GM21360 (cell line): Measurements from ENCODE around the gene FGF9.

Experiments
- ATAC-seq: cut with Tn5 transposase; IDR thresholded peaks from one replicate; pipeline ENCODE4 v1.9.1; 2021; ENCODE audit warnings: mild to moderate bottlenecking, moderate library complexity; ENCODE audit not compliant: unreplicated experiment

The FGF9 gene

DNA sequence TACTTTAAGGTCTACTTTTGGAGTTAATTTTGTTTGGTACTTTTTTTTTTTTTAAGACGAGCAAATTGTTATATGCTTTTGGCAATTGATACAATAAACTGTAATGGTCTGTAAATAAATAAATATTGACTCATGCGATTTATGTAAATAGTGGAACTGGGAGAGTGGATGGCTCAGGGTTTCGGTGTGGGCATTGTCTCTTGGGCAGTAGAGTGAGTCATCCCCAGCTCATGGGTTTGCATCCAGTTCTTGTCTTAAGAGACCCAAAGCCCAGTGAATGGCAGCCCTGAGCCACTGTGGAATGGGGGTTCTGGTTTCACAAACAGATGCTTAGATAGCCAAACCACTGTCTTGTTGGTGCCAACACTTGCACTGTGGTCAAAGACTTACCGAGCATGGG, 33.0 kb downstream of the FGF9 start:
- no peak for ATAC-seq

DNA sequence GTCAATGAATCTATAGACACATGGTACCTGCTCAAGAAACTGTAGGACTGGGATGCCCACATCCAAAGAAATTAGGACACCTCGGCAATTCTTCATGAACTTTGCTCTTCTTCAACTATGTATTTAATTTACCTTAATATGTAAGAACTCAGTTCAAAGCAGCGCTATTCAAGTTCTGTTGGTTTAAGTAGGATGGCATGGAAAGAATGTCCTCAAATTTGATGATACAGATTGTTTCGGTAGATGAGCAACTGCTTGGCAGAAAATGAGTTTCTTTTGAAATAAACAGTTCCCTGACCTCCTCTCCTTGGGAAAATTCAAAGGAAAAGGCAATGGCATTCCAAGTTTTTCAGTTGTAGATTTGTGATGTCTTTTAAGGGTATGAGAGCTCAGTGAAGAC, 36.7 kb downstream of the FGF9 start:
- ATAC-seq, result no peak

DNA sequence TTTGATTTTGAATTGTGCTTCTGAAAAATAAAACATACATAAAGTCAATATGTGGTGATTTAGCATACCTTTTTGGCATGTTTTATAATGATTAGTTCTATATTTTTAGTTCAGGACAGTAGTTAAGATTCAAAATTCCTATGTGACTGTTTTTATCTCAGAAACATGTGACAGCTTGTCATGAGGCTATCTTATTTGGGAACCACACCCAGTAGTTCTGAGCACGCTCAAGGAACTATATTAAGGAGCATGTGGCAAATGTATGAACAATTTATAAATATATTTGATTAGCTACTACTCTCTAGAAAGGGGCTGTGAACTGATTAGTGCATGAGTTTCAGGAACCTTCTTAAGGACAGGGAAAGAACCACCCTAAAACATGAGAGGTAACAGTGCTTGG, 38.8 kb downstream of the FGF9 start:
- ATAC-seq, result no peak

DNA sequence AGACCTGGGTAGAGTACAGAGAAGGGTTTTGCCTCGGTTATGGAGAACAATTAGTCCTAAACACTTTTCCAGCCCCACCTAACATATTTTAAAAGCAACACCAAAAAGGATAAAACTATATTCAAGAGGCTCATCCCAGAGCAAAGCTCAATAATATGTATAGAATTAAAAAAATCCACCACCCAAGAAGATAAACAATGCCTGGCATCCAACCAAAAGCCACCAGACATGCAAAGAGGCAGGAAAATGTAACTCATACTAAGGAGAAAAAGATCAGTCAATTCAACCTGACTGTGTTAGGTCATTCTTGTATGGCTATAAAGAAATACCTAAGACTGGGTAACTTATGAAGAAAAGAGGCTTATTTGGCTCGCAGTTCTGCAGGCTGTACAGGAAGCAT, 39.3 kb downstream of the FGF9 start:
- no peak for ATAC-seq

DNA sequence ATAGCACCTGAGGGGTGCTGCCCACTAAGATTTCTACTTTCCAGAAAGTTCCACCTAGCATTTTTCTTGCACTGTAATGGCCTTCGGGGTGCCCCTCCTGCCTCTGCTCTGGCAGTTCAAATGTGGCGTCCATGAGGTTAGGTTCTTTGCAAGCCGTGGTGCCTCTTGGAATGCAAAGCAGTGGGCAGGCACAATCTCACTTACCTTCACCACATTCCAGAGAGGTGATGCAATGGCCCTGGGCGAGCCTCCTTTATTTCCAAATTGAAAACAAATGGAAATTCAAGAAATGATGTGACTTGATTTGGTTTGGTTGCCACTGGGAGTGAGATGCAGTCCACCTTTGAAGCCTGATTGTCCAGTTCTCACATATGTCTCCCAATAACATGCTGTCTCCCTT, 46.9 kb downstream of the FGF9 start:
- no peak for ATAC-seq

DNA sequence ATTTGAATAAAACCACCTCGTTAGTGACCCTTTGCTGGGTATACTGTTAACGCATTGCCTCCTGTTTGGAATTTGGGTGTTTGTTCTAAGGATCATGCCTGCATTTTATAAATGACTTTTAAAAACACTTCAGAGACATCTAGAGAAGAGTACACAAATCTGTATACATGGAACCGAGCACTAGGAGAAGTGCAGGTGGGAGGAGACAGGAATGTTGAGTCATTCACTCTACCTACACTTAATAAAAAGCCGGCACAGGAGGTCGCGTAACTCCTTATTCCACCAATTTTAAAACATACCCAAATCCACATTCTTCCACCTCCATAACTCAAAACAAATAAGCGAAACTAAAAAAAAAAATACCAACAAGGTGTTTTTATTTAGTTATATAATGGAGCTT, 48.6 kb downstream of the FGF9 start:
- ATAC-seq, result no peak

DNA sequence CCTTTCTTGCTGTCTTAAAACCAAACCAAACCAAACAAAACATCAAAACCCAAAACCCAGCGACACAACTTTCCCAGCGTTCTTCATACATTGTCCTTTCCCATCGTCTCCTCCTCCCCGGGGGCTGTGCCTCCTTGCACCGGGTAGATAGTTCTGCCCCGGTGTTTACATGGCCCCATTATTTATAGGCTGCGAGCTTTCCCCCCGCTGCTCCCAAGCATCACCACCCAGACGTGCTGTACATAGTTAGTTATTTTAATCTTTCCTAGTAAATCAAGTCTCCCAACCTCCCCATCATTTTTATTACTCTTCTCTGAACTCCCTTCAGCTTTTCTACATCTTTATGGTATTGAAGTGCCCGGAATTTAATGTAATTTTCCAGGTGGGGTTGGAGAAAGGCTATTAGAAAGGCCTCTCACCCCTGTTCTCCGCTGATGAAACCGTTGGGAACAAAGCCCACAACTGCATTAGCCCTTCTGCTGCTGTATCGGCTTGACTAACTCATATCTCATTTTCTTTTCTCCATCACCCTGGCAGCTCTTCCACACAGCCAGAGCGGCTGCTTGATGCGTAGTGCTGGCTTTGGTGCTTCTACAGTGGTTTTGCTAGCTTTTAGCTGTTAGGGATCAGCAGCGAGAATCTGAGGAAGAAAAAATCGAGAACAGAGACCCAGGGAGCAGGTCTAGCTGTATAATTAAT, 53.1 kb downstream of the FGF9 start:
- no peak for ATAC-seq

DNA sequence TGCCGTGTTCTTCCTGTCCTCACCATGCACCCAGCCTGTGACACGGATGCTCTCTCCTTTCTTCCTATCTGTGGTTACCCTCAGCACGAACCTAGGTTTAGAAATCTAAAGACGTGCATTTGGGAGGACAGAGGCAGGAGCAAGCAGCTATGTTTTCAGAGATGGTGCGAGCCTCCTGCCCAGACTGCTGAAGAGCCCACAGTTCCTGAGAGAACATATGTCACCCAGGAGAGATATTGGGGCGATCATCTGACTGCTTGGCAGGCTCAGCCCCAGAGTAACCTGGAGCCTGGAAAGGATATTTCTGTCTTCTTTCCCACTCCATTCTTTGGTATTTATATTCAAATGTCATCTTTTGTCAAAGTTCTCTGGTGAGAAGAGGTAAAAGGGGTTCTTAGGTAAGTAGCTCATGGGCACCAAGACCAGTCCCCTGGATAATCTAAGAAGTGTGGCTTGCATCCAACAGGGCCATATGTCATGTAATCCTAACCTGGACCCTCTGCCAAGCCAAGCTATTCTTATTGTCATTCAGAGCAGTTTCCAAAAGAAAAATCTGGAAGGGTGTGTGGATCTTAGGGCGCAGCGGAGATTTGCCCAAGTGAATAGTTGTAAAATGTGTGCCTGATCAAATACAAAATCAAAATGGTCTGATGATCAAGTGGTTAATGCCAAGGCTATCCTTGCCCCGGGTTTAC, 59.5 kb downstream of the FGF9 start:
- ATAC-seq, result no peak

DNA sequence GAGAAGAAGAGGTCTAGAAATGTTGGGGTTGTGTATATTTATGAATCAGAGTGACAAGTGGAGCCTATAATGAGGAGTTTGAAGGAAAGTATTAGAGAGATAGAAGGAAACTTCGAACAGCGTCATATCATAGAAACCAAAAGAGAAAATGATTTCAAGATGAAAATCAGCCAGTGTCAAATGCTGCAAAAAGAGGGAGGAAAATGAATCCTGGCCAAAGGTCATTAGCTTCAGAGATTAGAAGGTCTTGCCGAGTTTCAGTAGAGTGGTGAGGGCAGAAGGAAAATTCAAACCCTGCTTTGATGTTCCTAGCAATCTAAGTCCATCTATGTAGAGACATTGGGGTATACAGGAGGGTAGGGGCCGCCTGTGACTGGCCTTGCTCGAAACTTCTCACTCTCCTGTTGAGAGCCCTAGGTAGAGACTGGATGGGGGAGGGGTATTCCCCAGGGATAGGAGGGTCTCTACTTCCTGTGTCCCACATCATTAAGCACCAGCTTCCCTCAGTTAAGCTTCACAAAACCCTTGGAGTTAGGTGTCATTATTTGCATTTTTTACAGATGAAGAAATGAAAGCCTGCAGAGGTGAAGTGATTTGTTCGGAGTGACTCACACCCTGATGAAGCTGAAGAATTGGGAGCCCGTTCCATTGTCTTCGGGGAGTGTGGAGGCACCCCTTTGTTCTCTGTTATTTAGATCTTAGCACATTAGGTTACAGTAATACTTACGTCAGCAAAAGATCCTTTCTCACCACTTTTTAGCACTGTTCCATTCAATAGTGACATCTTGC, 62.8 kb downstream of the FGF9 start:
- ATAC-seq, result no peak

DNA sequence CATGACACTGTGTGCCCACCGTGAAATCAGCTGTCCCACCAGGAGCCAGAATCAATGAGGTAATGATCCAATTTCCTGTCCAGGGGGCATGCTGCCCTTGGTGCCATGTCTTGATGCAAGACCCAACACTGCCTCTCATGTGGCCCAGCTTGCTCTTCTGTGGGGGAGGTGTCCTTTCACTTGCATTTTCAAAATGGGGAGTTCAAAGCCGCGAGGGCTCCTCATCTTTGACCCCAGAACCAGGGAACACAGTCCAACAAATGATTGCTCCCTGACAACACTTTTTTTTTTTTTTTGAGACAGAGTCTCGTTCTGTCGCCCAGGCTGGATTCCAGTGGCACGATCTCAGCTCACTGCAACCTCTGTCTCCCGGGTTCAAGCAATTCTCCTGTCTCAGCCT, 64.1 kb downstream of the FGF9 start:
- no peak for ATAC-seq

DNA sequence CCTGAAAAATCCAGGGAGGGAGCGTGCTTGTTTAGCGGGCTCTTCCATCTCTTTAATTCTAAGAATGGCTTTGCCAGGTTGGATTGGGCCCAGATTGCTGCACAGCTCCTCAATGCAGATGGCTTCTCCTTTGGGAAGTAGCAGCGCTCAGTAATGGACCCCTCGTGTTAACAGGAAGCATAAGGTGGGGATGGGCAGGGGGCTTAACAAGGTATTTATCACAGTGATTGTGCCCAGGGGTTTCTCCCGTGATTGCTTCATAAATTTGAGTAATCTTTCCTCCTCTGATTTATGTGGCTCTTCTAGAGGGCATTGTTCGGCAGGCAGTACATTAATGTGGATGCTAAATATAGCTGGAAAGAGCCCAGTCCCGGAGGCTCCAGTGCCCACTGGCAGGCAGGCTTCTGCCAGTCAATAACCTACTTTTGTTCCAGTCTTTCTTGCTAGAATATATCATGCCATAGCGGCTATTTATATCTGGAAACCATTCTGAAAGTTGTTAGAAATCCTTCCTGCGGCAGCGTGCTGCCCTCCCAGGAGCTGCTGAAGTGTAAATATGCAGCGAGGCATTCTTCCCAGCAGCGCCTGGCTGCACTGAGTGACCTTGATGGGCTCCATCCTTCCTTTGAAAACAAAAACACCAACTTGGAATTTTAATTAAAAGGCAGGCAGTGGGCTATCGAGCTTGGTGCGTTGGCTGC, 65.0 kb downstream of the FGF9 start:
- no peak for ATAC-seq

DNA sequence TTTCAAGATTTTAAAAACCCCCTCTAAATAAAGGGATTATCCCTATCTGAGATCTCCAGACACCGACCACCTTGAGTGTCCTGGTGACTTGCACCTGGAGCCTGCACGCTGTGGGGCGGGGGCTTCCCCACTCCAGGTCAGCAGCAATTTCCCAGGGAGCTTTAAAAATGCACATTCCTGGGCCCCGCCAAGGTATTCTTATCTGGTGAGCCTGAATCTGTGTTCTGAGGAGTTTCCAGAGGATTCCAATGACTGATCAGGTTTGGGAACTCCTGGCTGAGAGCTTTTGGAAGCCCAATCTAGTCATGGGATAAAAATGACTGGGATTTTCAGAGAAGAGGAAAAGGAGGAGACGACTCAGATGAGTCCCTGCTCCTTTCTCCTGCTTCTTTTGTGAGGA, 66.1 kb downstream of the FGF9 start:
- no peak for ATAC-seq

DNA sequence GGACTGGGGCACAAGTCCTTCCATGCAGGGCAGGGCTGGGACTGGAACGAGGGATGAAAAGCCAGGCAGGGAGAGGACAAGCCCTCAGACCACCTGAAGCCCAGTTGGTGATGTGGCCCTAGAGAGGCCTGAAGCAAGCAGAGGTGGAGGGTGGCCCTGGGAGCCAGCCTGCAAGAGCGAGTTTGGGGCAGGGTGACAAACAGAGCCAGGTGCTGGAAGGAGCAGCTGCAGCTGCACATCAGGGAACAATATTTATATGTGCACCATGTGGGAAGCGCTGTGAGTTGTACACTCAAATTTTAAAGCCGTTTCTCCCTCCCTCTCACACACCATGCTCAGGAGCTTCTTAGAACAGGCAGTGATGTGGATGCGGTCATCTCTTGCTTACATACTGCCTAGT, 67.8 kb downstream of the FGF9 start:
- ATAC-seq, result no peak

DNA sequence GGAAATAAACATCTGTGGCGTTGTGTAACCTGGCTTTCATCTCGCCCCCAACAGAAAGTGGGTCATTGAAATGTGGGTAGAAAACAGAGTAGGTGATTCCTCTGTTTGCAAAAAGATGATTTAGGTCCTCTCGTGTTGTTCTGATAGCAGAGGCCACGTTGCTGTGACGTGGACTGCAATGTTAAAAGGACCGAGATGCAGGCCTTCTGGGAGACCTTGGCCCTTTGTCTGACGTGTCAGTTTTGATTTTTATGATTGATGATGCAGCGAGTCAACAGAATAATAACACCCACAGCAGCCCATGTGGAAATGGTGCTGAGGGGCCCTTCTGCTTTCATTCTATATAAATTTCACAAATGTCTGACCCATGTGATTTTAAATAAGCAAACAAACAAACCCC, 68.9 kb downstream of the FGF9 start:
- no peak for ATAC-seq

DNA sequence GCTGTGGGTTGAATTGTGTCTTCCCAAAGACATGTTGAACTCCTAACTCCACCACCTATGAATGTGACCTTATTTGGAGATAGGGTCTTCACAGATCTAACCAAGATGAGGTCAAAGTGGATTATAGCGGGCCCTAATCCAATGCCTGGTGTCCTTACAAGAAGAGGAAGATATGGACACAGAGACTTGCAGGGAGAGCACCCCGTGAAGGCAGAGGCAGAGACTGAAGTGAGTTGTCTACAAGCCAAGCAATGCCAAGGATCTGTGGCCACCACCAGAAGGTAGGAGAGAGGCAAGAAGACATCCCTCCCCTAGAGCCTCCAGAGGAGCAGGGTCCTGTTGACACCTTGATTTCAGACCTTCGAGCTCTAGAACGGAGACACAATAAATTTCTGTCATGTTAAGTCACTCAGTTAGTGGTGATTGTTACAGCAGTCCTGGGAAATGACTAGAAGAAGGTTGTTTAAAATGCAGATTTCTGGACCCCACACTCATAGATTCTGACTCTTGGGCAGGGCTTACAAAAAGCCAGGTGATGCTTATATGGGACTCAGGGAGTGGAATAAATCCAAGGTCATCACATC, 70.6 kb downstream of the FGF9 start:
- no peak for ATAC-seq

DNA sequence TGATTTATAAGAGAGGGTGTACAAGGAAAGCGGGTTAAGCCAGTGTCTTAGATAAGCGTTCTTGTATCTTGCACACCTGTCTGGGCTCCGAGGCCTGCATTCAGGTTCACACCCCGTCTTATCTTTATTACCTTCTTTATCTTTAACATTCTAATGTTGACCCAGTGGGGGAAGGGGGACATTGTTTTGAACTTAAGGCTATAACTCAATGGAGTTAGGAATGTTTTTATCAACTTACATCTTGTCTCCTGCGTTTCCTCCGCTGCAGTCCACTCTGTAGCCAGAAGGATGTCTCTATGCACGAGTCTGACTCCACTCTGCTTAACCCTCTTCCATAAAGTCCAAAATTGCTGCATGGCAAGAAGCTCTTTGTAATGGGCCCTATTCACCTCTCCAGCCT, 71.2 kb downstream of the FGF9 start:
- ATAC-seq, result no peak

DNA sequence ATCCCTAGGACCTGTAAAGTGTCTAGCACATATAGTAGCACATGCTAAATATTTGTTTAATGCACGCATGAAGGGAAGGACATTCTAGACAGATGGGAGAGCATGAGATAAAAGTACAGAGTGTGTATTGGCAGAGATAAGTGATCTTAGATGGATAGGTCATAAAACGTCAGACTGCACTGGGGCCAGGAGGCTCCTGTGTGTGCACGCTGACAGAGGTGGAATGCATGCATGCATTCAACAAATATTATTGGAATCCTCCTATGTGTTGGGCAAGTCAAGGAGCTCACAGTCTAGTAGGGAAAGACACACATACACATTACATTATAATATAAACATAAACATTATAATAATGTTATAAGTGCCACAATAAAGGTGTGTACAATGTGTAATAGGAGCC, 73.3 kb downstream of the FGF9 start:
- ATAC-seq, result no peak

DNA sequence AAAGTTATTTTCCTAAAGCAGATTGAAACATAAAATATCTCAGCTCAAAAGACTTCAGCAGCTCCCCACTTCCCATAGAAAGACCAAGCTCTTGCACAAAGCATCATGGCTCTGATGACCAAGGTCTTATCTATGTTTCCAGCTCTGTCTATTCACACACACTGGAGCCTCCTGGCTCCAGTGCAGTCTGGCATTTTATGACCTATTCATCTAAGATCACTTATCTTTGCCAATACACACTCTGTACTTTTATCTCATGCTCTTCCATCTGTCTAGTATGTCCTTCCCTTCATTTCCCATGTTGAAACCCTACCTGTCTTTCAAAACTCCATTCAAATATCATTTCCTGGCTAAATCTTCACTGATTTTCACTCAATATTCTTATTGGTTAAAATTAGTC, 74.4 kb downstream of the FGF9 start:
- no peak for ATAC-seq

DNA sequence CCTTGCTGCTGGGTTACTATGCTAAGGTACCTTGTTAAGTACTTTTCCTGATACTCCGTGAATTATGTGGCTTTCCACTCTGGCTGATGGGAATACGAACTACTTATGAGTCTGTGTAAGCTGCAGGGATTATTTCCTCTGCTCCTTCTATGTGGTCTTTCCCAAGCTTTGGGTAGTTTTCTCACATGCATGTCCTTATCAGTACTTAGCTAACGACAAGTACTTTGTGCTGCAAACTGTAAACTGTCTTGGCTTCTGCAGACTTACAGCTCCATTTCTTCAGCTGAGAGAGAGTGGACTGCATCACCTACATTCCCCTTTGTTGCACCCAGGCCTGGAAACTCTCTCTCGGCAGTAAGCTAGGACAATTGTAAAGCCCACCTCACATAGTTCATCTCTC, 76.6 kb downstream of the FGF9 start:
- no peak for ATAC-seq

DNA sequence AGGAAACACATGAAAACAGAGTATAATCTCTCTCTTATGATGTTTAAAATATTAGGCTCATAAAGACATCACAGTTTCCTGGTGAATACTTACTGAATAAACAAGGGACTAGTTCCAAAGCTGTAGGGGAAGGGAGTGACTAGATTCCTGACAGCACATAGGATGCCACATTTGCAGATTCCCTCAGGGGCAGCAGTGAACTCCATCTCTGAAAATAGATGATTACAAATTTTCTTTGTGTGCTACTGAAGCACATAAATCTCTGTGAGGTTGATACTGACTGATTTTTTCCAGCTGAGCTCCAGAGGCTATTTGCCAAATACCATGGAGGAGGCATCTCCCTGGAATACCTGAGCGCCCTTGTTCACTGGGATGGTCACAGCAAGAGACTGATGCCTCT, 77.3 kb downstream of the FGF9 start:
- ATAC-seq, result no peak

DNA sequence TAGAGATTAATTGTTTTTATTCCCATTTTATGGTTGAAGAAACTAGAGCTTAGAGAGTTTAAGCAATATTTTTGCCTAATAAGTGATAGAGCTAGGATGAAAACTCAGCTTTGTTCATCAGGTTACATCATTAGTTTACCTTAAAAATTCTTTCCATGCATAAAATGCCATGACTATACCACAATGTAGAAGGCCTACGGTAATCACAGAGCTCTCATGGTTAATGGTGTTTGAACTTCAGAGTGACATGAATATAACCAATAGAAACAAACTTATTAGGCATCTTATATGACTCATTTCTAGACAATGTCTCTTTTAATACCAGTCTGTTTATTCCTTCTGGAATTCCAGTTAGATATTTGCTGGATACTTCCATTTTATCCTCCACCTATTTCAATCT, 78.5 kb downstream of the FGF9 start:
- ATAC-seq, result no peak
